Psoas muscle (tissue), 8 donors: ENCODE data around the gene ZNF598. TPM values are rescaled to one million over a fixed set of nuclear protein-coding genes. Genes with fewer than 3 reads are reported as not detected.
A peak's percentile ranks its signal among the peaks of the same experiment; 100 is the strongest.

Source experiments
- ATAC-seq, 4 donors: fragments of 200-7000 bp; cut with Tn5 transposase; one replicate each; pipeline ENCODE4 v1.9.1; 2020; ENCODE audit warnings: moderate library complexity in 3 of 4, mild to moderate bottlenecking in 2 of 4
- DNase-seq, 2 donors: peaks; one replicate each; pipeline ENCODE4 v3.0.0-alpha.2; 2020
- H3K27ac ChIP-seq: fragments of 200-600 bp; one replicate; pipeline ENCODE4 v1.8.0; 2022
- H3K27me3 ChIP-seq, 3 donors: fragments of 200-600 bp in 1 of 3; one replicate each; pipeline versions ENCODE4 v1.6.1 to v1.8.0; 2013 to 2022; ENCODE audit warnings: low read length in 2 of 3, mild to moderate bottlenecking in 2 of 3, moderate library complexity in 1 of 3; ENCODE audit not compliant: insufficient read depth in 3 of 3
- H3K36me3 ChIP-seq, 2 donors: fragments of 200-600 bp in 1 of 2; one replicate each; pipeline versions ENCODE4 v1.6.1 to v1.8.0; 2013 to 2022; ENCODE audit warnings: low read depth in 1 of 2, mild to moderate bottlenecking in 1 of 2, moderate library complexity in 1 of 2; ENCODE audit not compliant: insufficient read depth in 1 of 2
- H3K4me1 ChIP-seq: fragments of 200-600 bp; one replicate; pipeline ENCODE4 v1.8.0; 2022
- H3K4me3 ChIP-seq: fragments of 200-600 bp; one replicate; pipeline ENCODE4 v1.8.0; 2022; ENCODE audit warnings: mild to moderate bottlenecking
- H3K9me3 ChIP-seq: fragments of 200-600 bp; one replicate; pipeline ENCODE4 v1.8.0; 2022
- WGBS, 3 donors: extraction: QIAGEN DNeasy Blood & Tissue Kit; methylation state at CpG; one replicate each; pipeline versions ENCODE4 v1.1.6 to v1.1.7; 2013; 5-methylcytosine and 5-hydroxymethylcytosine counted together
- intact Hi-C, 2 donors: fragments of 100-400 bp; cut with DNase I; formaldehyde crosslinking; loops; one replicate each; pipeline versions ENCODE4 v1.11.0 to v1.14.2; 2022
- polyA plus RNA-seq, 3 donors: library from polyadenylated mRNA; stranded (reverse); fragments of 200-250 nt; gene quantifications; one replicate each; pipeline ENCODE4 v1.2.3, GENCODE V29; 2013
- total RNA-seq, 4 donors: library from RNA; stranded (reverse); fragmentation: NEBNext Ultra II Directional in 2 of 4; extraction: Animal tissue kit (Norgen Biotek cat#: 25700) in 2 of 4; gene quantifications; one replicate each; pipeline versions ENCODE4 v1.2.1 to v1.2.4, GENCODE V29; 2021 to 2023
- TF ChIP-seq, protein P1 (sequence below): fragments of 200-600 bp; IDR thresholded peaks from one replicate; pipeline ENCODE4 v1.8.0; 2022; ENCODE audit warnings: antibody characterized with exemption
- donor health status: healthy with polysubstance abuse.
- donor health status: DM: no; HTN: no; CAD: no; lungs with moderate emphysema.
- donor health status: Bipolar disorder and iron deficiency.
- donor health status: healthy.
- donor health status: DM: yes; HTN: yes; CAD: no.
- donor health status: DM: no; HTN: no; CAD: no.
- donor health status: DM: no; HTN: no; CAD: no.
- donor health status: DM: yes; HTN: yes; CAD: no.

Gene ZNF598
- total and polyA plus RNA-seq, 7 donors: 27.4 to 58.8 (median 46.0) TPM

DNA sequence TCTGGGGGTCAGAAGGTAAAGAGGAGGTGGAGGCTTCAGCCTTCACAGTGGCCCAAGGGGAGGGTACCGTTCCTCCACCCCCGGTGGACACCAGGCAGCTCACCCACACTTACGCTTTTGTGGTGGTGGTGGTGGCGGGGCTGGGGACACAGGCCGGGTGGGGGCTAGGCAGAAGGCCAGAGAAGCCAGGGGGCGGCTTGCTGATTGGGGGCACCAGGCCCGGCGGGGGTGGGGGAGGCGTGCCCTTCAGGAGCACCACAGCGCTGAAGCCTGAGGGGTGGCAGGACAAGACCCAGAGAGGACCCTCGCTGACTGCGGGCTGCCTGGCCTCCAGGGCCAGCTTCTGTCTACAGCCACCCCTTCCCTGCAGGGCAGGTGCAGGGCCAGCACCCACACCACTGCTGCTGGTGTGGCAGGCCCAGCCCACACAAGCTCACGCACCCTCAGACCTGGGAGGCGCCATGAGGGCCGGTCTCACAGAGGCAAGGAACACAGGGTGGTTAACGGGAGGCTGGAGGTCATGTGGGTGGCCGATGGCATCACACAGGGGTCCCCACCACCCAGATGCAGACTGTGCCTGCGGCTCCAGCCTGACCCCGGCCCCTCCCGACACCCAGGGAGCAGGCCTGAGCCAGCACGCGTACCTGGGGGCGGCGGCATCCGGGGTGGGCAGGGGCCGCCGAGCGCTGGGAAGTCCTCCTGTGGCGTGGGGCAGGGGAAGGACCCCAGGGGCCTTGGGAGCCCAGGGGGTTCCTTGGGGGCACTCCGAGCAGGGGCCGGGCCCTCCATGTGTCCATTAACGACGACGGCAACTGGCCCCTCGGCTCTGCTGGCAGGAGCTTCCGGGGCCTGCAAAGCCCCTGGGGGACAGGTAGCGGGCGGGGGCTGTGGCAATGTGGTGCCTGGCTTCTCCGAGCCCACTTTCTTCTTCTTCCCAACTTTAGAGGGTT lies 10.5 kb downstream of the ZNF598 start:
- ATAC-seq: no peak
- peak in 1 of 2 donors; percentile 21 for DNase-seq
- Histone ChIP-seq H3K4me3 (no peak overlapping the region), H3K9me3 (no peaks in the 10 kb centered on the region), H3K27me3 (no peaks in the 10 kb centered on the region), H3K4me1 (peaks cover 27% of the 10 kb centered on the region), H3K36me3 (peaks cover 8 to 63% of the 10 kb centered on the region in 2 donors), H3K27ac (peak overlapping the region; percentile 63)
- intact Hi-C loops: no loop called here
- TF ChIP-seq, protein P1, sequence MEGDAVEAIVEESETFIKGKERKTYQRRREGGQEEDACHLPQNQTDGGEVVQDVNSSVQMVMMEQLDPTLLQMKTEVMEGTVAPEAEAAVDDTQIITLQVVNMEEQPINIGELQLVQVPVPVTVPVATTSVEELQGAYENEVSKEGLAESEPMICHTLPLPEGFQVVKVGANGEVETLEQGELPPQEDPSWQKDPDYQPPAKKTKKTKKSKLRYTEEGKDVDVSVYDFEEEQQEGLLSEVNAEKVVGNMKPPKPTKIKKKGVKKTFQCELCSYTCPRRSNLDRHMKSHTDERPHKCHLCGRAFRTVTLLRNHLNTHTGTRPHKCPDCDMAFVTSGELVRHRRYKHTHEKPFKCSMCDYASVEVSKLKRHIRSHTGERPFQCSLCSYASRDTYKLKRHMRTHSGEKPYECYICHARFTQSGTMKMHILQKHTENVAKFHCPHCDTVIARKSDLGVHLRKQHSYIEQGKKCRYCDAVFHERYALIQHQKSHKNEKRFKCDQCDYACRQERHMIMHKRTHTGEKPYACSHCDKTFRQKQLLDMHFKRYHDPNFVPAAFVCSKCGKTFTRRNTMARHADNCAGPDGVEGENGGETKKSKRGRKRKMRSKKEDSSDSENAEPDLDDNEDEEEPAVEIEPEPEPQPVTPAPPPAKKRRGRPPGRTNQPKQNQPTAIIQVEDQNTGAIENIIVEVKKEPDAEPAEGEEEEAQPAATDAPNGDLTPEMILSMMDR: no peak
- WGBS, 3 donors: 89 to 93% (median 92%) methylated on average over 35 to 39 of the region's 39 CpGs

DNA sequence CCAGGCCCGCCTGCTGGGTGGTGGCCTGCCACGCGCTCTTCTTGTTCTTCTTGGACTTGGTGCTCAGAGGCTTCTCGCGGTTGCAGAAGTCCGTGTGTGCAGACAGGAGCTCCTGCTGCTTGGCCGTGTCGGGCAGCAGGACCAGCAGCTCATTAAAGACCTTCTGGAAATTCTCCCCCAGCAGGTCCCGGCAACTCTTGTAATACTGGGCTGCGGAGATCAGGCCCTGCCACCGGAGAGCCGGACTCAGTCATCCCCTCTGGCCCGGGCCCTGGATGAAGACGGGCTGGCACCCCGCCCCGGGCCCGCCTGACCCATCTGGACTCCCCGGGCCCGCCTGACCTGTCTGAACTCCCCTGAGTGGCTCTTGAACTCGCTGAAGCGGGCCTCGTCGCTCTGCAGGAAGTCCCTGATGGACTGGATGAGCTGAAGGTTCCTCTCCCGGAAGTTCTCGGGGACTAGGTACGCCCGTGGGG lies 11.2 kb downstream of the ZNF598 start:
- TF ChIP-seq, protein P1: no peak
- H3K9me3 ChIP-seq: no peaks in the 10 kb centered on the region
- peaks cover 8 to 61% of the 10 kb centered on the region in 2 donors for H3K36me3 ChIP-seq
- H3K4me1 ChIP-seq: peaks cover 20% of the 10 kb centered on the region
- ATAC-seq (no peak), DNase-seq (no peak)
- H3K27ac ChIP-seq: peak overlapping the region; percentile 63
- WGBS, 3 donors: 79 to 89% (median 81%) methylated on average over 27 of the region's 27 CpGs
- H3K4me3 ChIP-seq: no peak overlapping the region
- intact Hi-C loops: no loop called here
- no peaks in the 10 kb centered on the region for H3K27me3 ChIP-seq

DNA sequence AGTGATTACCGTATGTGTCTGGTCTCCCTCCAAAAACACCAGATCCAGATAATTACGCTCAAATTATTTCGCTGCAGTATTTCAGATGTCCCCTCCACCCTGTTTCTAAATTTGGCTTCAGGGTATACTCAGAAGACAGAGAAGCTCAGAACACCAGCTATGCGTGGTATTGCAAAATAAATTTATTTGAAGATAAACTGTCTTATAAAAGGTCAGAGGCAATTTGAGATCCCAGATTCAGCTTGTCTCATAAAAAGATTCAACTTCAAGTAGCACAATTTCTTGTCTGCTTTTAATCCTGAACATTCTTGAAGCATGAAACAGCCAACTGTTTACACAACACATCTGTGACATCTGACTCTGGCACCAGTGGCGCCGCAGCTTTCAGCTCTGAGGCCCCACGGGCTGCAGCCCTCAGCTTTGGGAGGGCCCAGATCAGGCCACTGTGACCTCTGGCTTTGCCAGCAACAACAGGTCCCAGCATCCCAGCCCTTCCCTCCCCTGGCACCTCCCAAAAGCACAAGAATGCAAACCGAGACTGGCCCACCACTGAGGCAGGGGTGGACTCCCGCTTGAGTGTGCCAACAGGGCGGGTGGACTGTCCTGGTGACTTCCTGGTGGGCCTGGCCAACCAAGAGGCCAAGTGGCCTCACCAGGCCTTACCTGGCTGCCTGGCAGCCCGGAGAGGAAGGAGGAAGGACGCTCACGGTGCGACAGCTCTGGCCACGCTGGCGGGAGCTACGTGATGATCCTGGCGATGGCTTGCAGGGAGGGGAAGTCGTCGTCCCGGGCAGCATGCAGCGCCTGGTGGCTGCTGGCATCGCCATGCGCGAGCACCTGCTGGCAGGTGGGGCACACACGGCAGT lies 11.9 kb downstream of the ZNF598 start:
- no peaks in the 10 kb centered on the region for H3K9me3 ChIP-seq
- ATAC-seq (peak; percentile 30 to 73 (median 48)), DNase-seq (peak; percentile 51 to 86)
- 59 to 80% (median 67%) methylated on average over 24 to 26 of the region's 26 CpGs for WGBS, 3 donors
- H3K36me3 ChIP-seq: peaks cover 8 to 54% of the 10 kb centered on the region in 2 donors
- peak overlapping the region; percentile 63 for H3K27ac ChIP-seq
- H3K27me3 ChIP-seq: no peaks in the 10 kb centered on the region
- H3K4me3 ChIP-seq: no peak overlapping the region
- intact Hi-C loops: no loop called here
- H3K4me1 ChIP-seq: peaks cover 17% of the 10 kb centered on the region
- TF ChIP-seq, protein P1: no peak

DNA sequence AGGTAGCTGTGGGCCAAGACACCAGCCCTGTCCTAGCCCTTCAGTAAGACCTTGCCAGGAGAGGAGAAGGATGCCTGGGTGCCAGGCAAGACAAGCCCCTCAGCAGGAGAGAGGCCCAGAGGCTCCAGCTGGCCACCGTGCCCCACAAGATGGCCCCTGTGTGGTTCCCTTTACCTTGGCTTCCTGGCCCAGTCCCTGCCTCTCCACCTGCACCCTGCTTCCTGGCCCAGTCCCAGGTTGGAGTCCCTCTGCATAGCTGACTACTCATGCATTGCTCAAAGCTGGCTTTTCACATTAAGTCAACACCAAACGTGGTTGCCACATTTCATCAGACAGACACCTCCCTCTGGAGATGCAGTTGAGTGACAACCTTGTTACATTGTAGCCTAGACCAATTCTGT lies 15.9 kb downstream of the ZNF598 start:
- whole genome bisulfite sequencing, 3 donors: 66 to 73% (median 71%) methylated on average over 2 of the region's 2 CpGs
- DNase-seq: peak; percentile 31 to 60
- ATAC-seq: no peak

More for the DNA sequence above, 15.9 kb downstream of the ZNF598 start:
- Histone ChIP-seq H3K4me3 (no peak overlapping the region), H3K4me1 (peaks cover 30% of the 10 kb centered on the region), H3K27me3 (peaks cover 0 to 26% (median 17%) of the 10 kb centered on the region in 3 donors), H3K36me3 (peaks cover 3 to 14% of the 10 kb centered on the region in 2 donors), H3K27ac (no peak overlapping the region), H3K9me3 (no peaks in the 10 kb centered on the region)
- intact Hi-C loops: no loop called here
- TF ChIP-seq, protein P1: no peak
